MV-4-11 (cell line): ENCODE data around the gene GTF3C4.

ENCODE experiments used
- DNase-seq: peaks from one replicate; lab custom pipeline; 2025; lab: John Stamatoyannopoulos, UW

The GTF3C4 gene, protein sequence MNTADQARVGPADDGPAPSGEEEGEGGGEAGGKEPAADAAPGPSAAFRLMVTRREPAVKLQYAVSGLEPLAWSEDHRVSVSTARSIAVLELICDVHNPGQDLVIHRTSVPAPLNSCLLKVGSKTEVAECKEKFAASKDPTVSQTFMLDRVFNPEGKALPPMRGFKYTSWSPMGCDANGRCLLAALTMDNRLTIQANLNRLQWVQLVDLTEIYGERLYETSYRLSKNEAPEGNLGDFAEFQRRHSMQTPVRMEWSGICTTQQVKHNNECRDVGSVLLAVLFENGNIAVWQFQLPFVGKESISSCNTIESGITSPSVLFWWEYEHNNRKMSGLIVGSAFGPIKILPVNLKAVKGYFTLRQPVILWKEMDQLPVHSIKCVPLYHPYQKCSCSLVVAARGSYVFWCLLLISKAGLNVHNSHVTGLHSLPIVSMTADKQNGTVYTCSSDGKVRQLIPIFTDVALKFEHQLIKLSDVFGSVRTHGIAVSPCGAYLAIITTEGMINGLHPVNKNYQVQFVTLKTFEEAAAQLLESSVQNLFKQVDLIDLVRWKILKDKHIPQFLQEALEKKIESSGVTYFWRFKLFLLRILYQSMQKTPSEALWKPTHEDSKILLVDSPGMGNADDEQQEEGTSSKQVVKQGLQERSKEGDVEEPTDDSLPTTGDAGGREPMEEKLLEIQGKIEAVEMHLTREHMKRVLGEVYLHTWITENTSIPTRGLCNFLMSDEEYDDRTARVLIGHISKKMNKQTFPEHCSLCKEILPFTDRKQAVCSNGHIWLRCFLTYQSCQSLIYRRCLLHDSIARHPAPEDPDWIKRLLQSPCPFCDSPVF

DNA sequence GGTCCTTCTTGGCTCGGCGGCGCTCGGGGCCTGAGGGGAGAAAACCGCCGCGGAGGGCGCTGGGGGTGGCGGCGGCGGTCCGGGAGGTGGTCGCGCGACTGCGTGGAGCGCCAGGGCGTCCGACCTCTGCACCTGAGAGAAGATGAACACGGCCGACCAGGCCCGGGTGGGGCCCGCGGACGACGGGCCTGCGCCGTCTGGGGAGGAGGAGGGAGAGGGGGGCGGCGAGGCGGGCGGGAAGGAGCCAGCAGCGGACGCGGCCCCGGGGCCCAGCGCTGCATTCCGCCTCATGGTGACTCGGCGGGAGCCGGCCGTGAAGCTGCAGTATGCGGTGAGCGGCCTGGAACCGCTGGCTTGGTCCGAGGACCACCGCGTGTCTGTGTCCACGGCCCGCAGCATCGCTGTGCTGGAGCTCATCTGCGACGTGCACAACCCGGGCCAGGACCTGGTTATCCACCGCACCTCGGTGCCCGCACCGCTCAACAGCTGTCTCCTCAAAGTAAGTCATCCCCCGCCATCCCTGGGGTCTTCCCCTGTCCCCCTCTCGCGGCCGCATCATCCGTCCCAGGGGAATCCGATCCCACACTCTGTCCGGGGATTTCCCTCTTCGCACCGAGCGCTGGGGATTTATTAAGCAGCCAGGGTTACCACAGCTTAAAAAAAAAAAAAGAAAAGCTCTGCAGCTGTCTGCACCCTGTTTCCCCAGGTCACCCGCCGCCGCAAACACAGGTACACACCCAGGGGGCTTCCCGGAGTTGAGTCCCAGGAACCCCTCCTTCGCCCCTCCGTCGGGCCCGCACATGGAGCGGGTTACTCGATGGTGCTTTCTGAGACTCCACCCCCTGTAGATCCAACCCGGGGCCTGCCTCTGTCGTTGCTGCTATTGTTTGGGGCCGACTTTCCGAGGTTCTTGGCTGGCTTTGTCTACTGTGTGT, at the start of gene GTF3C4:
TSS of gene GTF3C4 (plus strand) at position 8 of the 935 bp plus-strand sequence. CDS start at position 143, 135 bp downstream.
- no peak for DNase-seq

GRCh38 chr9:132622159-132622558, 48.1 kb upstream of the GTF3C4 start:
- no peak for DNase-seq

GRCh38 chr9:132626285-132626684, 44.0 kb upstream of the GTF3C4 start:
- no peak for DNase-seq

DNA sequence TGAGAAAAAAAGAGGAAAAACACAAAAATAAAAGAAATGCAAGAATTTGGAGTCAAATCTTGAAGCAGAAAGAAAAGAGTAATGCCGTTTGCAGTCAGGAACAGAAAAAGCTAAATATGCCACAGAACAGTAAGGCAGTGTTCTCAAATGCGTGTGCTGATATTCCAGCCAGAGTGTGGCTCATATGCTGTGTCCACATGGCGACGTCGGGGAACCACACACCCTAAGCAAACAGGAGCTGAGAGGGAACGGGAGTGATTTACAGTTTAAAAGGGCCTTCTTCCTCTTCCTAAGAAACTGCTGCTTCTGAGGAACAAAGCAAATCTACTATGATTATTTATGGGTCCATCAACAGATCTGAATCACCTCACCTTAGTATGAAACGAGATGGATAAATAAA, 43.2 kb upstream of the GTF3C4 start:
- DNase-seq: peak; percentile 61

DNA sequence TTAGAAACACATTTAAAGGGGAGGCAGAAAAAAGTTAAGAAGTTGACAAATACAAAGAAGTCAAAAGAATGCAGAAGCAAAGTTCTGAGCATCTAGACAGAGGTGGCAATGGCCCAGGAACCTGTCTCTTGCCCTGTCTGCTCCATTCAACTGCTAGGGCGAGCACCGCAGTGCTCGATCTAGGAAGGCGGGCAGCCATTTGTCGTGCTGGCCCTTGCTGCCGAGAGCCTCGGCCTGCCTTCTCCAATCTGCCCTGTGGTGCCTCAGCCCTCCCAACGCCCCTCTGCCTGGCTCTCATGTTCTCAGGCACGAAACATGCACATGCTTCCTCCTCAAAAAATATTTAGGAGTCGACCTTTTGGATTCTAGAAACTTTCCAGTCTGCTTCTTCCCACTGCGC, 42.7 kb upstream of the GTF3C4 start:
- no peak for DNase-seq

DNA sequence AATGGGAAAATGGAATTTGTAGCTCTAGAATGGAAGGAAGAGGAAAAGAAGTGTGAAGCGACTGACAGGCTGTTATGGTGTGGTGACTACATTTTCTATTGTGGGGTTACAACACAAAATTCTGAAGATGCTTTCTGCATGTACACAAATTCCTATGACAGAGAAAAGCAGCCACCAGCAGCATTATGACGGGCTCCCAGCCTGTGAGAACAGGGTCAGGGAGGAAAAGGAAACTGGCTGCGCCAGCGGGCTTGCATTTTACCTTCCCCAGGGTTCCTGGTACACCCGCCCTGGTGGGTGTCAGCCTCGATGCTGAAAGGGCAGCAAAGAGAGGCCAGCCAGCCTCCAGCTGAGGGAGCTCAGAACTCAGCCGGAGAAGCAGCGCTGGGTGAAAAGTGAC, 41.5 kb upstream of the GTF3C4 start:
- no peak for DNase-seq

- no peak for DNase-seq
Measured at GRCh38 chr9:132630116-132630515, 40.1 kb upstream of the GTF3C4 start.

DNA sequence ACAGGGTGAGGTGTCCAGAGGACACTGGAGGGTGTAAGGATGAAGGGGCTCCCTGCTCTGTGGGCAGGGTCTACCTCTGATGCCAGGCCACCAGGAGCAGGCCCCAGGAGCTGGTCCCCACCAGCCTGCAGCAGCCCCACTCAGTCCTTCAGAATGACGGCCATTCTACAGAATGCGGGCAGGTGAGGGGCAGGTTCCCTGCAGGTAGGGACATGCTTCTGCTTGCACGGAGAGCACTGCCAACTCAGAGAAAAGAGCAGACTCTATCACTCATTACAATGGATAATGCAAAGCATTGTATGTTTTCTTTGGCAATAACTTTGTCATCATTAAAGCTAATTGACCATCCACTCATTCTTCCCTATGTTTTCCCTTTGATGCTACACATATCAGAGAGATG, 39.5 kb upstream of the GTF3C4 start:
- DNase-seq: no peak

DNA sequence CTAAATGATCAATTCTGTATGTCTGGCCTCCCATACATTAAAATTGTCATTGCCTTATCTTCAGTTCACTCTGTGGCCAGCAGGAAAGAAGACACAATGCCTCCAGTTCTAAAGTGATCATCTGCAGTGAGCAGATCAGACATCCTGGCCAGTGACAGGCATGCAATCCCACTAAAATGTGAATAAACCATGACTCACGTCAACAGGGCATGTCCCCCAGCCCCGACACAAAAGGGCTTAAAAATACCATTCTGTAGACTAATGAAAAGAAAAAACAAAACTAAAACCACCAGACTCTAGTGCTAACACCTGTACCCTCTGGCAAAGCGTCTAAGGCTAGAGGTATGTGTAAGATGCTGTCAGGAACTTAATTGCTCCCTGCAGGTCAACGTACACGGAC, 39.0 kb upstream of the GTF3C4 start:
- no peak for DNase-seq

DNA sequence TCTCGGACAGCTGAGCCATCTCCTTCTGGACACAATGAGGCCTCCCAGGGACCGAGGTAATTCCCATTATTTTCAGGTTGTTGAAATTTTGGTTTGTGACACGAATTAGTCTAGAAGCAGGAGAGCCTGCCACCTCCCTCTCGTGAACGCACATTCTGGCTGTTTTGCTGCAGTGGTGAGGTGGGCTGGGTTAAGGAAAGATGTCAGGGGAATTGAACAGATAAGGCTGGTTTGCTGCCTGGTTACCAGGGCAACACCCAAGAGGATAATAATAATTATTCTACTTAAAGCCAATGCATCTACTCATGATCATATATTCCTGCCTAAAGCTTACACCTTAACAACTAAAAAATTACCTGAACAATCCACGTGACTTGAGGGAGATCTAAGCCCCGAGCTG, 38.6 kb upstream of the GTF3C4 start:
- DNase-seq: no peak

DNA sequence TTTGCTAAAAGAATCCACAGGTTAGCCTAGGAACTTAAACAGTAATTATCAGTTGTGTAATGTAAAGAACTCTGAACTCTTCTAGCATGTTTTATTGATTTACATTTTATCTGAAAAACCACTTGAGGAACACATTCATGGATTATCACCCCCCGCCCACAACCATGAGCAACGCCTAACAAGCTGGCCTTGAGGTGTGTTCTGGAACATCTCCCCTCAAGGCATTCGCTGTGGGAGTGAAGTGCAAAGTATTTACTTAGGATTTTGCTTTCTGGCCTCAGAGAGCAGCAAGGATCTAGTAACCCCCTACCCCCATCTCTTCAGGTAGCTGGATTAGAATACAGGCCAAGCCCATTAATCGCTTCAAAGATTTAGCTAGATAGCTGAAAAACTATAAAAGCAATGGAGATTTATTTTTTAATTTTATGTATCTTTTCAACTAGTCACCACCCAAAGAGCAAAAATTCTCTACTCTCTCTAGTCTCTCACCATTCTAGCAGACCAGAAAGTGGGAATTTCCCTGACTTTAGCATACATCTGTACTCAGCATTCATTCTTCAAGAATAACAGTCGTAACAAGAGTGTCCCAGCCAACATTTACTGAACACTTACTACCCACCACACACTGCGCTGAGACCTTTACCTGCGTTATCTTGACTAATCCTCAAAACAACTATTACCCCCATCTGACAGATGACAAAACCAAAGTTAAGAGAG, 37.7 kb upstream of the GTF3C4 start:
- no peak for DNase-seq

DNA sequence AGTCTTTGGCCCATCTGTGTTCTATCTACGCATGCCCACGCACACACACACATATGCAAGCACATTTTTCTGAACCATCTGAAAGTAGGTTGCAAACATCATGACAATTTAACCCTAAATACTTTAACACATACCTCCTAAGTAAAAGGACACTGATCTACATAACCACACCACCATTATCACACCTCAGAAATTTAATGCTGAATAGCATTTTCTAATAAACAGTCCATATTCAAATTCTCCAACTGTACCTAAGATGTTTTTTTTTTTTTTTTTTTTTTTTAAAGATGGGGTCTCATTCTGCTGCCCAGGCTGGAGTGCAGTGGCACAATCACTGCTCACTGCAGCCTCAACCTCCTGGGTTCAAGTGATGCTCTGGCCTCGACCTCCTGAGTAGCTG, 35.9 kb upstream of the GTF3C4 start:
- DNase-seq: no peak

DNA sequence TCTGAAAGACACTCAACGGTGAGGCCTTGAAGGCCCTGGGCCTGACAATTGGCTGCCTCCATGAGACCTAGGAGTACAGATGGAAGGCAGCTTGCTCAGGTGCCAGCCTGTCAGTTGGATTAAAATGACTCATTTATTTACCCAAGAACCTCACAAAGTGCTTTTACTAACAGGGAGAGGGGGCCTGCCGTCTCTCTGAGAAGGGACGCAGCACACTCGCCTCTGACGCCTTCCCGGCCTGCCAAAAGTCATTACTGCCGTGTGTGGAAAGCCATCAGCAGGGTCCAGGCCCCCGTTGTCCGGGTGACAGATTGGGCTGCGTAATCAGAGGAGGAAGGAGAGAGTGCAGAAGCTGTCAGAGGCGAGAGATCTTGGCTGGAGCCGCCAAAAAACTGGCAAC, 32.9 kb upstream of the GTF3C4 start:
- DNase-seq: no peak

DNA sequence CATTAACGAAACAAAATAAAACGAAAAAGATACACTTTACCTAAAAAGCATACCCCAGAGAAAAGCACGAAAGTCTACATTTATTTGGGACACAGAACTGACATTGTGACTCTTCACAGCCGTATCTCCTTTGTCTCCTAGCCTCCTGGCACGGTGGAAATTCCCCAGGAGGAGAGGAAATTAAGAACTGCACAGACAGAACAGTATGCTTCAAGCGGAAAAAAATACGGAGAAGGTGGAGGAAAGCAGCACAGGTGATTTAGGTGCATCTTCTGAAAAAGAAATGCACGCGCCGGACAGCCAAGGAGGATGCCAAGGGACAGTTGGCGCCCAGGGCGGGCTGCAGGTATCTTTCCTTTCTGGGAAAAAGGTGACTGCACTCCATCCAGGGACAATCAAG, 32.5 kb upstream of the GTF3C4 start:
- no peak for DNase-seq

DNA sequence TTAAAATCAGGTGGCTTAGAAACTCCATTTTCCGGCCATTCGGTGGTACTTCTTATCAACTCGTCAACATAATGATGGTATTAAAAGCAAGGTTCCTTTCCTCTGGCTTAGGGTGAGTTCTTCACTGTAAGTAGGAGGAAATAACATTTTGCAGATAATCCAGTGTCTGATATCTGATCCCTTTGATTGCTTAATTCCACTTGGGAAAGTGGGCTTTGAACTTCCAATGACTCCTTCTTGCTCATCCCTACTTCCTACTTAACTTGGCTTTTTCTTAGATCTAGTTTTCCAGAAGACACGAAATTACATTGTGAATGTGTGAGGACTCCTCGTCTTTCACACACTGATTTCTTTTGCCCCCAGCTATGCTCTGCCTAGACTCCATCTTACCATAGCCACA, 32.0 kb upstream of the GTF3C4 start:
- no peak for DNase-seq

- no peak for DNase-seq
Measured at GRCh38 chr9:132639322-132639721, 30.9 kb upstream of the GTF3C4 start.

DNA sequence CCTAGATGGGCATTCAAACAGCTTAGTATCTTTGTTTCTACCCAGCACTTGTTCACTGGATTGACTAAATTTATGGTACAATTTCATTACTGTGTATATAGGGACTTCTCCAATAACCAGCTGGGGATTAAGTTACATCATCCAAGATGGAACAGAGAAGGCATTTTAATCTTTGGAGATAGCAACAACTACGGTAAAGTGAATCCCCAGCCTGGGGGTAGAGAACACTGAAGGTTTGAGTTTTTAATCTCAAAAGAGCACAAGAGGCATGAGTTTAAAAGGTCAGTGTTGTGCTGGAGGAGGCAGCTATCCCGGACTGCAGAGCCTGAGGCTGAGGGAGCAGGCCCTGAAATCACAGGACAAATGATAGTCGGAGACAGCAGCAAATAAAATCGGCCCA, 29.0 kb upstream of the GTF3C4 start:
- no peak for DNase-seq

GRCh38 chr9:132644251-132644650, 26.0 kb upstream of the GTF3C4 start:
- DNase-seq: no peak

DNA sequence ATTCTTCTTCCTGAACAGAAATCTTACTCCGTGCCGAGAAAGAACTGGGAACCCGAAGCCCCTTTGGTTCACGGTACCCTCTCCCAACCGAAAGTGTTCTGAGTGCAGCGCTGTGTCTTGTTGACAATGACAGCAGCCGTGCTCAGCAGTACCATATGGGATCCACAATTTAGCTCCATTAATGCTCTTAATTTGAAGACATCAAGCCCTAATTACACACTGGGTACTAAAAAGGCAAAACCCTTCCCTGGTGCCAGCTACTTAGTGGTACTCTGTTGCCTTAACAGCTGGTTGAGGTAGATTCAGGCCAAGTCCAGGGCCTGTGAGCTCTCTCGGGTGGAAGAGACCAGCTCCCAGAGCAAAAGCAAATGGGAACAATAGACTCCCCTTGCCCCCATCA, 25.0 kb upstream of the GTF3C4 start:
- DNase-seq: no peak

DNA sequence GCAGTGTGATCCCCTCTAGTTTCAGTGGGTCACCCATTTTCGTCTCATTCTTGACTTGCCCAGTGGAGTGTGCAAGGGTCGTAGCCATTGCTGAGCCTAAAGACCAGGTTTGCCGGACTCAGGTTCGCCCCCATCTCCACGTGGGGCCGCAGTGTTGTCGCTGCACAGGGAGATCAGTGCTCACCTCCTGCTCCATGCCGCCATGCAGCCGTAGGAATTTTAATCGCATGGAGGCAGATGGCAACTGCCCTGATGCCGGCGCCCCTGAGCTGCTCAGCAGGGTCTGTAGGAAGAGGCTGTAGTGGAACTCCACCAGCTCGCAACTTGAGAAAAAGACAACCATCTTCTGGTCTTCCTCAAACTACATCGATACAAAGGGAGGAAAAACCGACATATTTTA, 24.6 kb upstream of the GTF3C4 start:
- no peak for DNase-seq

DNA sequence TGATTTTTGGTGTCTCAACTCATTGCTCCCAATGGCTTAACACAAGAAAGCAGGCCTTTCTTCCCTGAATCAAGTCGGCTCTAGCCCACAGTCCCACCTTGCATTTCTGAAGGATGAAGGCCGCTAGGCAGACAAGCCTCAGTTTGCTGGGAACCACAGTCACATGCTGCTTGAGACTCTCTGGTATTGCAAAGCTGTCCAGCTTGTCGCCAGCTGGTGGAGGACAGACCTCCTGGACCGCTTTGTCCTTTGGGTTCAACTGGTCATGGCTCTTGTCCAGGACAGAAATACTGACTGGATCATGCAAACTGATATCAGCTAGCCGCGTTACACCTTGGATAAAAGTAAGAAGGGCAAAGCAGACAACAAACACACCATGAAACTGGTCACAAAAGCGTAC, 23.5 kb upstream of the GTF3C4 start:
- DNase-seq: no peak

DNA sequence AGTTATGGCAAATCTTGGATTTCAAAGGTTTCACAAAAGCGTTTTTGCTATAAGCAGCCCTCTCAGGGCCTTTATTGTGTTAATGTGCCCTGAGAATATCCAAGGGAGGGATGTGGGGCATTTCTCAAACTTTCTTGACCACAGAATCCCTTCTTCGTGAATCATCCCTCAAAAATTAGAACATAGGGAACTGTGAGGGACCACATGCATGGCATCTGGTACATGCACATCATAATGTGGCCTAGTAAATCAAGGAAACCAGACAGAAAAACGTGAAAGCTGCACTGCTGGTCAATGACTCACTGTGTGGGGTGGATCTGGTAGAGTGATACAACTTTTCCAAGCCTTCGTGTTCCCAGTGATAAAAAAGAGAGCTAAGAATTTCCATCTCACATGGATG, 22.9 kb upstream of the GTF3C4 start:
- peak; percentile 85 for DNase-seq
